HepG2 (cell line): ENCODE measurements around the gene SLC35A3.

ENCODE experiments used
- TF ChIP-seq, protein P1 (sequence below): sonication (generic); formaldehyde crosslinking; IDR thresholded peaks from 2 replicates; pipeline ENCODE4 v1.4.0; 2020; ENCODE audit warnings: mild to moderate bottlenecking, low read depth, missing genetic modification reagents
- TF ChIP-seq, protein P2 (sequence below): sonication (generic); formaldehyde crosslinking; IDR thresholded peaks from 2 replicates; pipeline ENCODE4 v1.8.0; 2022; ENCODE audit warnings: low read depth, missing genetic modification reagents

DNA sequence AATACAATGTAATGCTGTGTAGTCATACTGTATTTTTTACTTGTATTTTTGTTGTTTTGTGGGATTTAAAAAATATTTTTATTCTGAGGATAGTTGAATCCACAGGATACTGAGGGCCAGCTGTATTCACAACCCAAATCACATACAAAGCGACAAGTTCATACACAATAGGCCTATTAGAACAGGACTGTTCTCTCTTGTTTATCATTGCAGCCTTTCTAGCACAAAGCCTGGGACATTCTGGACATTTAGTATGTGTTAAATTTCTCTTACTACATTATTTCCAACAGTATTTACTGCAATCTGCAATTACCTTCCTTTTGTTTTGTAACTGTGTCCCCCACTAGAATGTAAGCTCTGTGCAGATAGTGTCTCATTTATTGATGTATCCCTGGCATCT, 65.4 kb downstream of the SLC35A3 start:
- TF ChIP-seq, protein P1, sequence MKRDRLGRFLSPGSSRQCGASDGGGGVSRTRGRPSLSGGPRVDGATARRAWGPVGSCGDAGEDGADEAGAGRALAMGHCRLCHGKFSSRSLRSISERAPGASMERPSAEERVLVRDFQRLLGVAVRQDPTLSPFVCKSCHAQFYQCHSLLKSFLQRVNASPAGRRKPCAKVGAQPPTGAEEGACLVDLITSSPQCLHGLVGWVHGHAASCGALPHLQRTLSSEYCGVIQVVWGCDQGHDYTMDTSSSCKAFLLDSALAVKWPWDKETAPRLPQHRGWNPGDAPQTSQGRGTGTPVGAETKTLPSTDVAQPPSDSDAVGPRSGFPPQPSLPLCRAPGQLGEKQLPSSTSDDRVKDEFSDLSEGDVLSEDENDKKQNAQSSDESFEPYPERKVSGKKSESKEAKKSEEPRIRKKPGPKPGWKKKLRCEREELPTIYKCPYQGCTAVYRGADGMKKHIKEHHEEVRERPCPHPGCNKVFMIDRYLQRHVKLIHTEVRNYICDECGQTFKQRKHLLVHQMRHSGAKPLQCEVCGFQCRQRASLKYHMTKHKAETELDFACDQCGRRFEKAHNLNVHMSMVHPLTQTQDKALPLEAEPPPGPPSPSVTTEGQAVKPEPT, result no peak
- TF ChIP-seq, protein P2, sequence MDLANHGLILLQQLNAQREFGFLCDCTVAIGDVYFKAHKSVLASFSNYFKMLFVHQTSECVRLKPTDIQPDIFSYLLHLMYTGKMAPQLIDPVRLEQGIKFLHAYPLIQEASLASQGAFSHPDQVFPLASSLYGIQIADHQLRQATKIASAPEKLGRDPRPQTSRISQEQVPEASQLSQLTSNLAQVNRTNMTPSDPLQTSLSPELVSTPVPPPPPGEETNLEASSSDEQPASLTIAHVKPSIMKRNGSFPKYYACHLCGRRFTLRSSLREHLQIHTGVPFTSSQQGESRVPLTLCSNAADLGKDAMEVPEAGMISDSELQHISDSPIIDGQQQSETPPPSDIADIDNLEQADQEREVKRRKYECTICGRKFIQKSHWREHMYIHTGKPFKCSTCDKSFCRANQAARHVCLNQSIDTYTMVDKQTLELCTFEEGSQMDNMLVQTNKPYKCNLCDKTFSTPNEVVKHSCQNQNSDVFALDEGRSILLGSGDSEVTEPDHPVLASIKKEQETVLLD (CRISPR knock-in tag), result no peak
